PC-3 (cell line): ENCODE data around the gene RAB4A.

Experiments
- EZH2 ChIP-seq: fragments of 300-600 bp; sonication (generic); IDR thresholded peaks from one replicate; pipeline ENCODE4 v1.6.1; 2017; ENCODE audit warnings: antibody characterized with exemption, mild to moderate bottlenecking, low read length; ENCODE audit not compliant: unreplicated experiment
- EZH2phosphoT487 ChIP-seq: fragments of 300-600 bp; sonication (generic); IDR thresholded peaks from 2 replicates; pipeline ENCODE4 v1.6.1; 2018; ENCODE audit warnings: mild to moderate bottlenecking, antibody characterized with exemption, low read length, borderline replicate concordance
- TF ChIP-seq, protein P1 (sequence below): fragments of 300-600 bp; sonication (generic); conservative IDR thresholded peaks from 2 replicates; pipeline ENCODE4 v1.5.1; 2017; ENCODE audit warnings: antibody characterized with exemption, low read depth, mild to moderate bottlenecking, low read length

DNA sequence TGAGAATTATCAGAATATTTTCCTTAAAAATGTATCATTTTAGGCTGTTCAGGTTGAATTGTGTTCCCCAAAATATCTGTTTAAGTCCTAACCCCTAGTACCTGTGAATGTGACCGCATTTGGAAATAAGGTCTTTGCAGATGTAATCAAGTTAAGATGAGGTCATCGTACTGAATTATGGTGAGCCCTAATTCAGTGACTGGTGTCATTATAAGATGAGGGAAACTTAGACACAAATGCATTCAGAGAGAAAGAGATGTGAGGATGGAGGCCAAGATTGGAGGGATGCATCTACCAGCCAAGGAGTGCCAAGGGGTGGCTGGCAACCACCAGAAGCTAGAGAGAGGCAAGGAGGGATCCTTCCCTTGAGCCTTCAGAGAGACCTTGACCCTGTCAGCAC is 4.1 kb downstream of the RAB4A start:
- TF ChIP-seq, protein P1, sequence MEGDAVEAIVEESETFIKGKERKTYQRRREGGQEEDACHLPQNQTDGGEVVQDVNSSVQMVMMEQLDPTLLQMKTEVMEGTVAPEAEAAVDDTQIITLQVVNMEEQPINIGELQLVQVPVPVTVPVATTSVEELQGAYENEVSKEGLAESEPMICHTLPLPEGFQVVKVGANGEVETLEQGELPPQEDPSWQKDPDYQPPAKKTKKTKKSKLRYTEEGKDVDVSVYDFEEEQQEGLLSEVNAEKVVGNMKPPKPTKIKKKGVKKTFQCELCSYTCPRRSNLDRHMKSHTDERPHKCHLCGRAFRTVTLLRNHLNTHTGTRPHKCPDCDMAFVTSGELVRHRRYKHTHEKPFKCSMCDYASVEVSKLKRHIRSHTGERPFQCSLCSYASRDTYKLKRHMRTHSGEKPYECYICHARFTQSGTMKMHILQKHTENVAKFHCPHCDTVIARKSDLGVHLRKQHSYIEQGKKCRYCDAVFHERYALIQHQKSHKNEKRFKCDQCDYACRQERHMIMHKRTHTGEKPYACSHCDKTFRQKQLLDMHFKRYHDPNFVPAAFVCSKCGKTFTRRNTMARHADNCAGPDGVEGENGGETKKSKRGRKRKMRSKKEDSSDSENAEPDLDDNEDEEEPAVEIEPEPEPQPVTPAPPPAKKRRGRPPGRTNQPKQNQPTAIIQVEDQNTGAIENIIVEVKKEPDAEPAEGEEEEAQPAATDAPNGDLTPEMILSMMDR = no peak
- TF ChIP-seq EZH2 = no peak
- TF ChIP-seq EZH2phosphoT487 = no peak
